Panc1 (cell line): ENCODE results near the gene ATG4D. TPM values are rescaled to one million over a fixed set of nuclear protein-coding genes. Genes with fewer than 3 reads are reported as not detected.

Experiments
- ATAC-seq: fragments of 200-7000 bp; cut with Tn5 transposase; 2 replicates; pipeline ENCODE4 v1.9.1; 2020; ENCODE audit warnings: mild to moderate bottlenecking, moderate library complexity
- BruUV-seq: library from RNA; stranded (reverse); fragments of 400-500 nt; replicated peaks from 2 replicates; lab custom pipeline; 2021; lab: Mats Ljungman, UMichigan
- CTCF ChIA-PET: fragments of 300-600 bp; sonication (Branson Sonifier 250); formaldehyde crosslinking; loops from one replicate; lab custom pipeline; 2022; ENCODE audit warnings: antibody characterized with exemption; lab: Charles Lee
- POLR2A ChIA-PET: fragments of 300-600 bp; sonication (Branson Sonifier 250); formaldehyde crosslinking; loops from one replicate; lab custom pipeline; 2022; ENCODE audit warnings: antibody characterized with exemption; lab: Charles Lee
- DNase-seq: peaks from one replicate; pipeline ENCODE4 v3.0.0-alpha.2; 2010; ENCODE audit warnings: low read depth, low spot score
- H3K27ac ChIP-seq: 2 replicates; pipeline ENCODE4 v1.5.1; 2011; ENCODE audit warnings: mild to moderate bottlenecking, low read length, inconsistent platforms
- H3K27me3 ChIP-seq: fragments of 200-500 bp; sonication (Bioruptor generic); 2 replicates; pipeline ENCODE4 v1.6.0; 2014; ENCODE audit warnings: low read length, inconsistent platforms; ENCODE audit not compliant: control insufficient read depth, insufficient read depth
- H3K36me3 ChIP-seq: fragments of 200-500 bp; sonication (Bioruptor generic); 2 replicates; pipeline ENCODE4 v1.5.1; 2014; ENCODE audit warnings: inconsistent platforms, mild to moderate bottlenecking, low read length, moderate library complexity; ENCODE audit not compliant: control insufficient read depth, insufficient read depth
- H3K4me1 ChIP-seq: 2 replicates; pipeline ENCODE4 v1.5.1; 2011; ENCODE audit warnings: inconsistent platforms, mild to moderate bottlenecking, low read length, moderate library complexity; ENCODE audit not compliant: control insufficient read depth, insufficient read depth
- H3K4me3 ChIP-seq, 2 experiments: 2 replicates each; pipeline ENCODE4 v1.5.1; 2011 to 2012; ENCODE audit warnings: low read depth in 2 of 2, low read length in 2 of 2, mild to moderate bottlenecking in 2 of 2, inconsistent platforms in 1 of 2, moderate library complexity in 1 of 2
- H3K9me3 ChIP-seq: fragments of 200-500 bp; sonication (Bioruptor generic); 2 replicates; pipeline ENCODE4 v1.5.1; 2014; ENCODE audit warnings: low read depth, mild to moderate bottlenecking, inconsistent platforms, low read length, moderate library complexity; ENCODE audit not compliant: control insufficient read depth, insufficient read depth
- CTCF ChIP-seq: fragments of 450-650 bp; IDR thresholded peaks from 2 replicates; pipeline ENCODE4 v1.5.1; 2017; ENCODE audit warnings: mild to moderate bottlenecking
- POLR2AphosphoS5 ChIP-seq: IDR thresholded peaks from 2 replicates; pipeline ENCODE4 v1.6.1; 2012; ENCODE audit warnings: mild to moderate bottlenecking, low read depth, low read length, moderate library complexity
- REST ChIP-seq, 2 experiments: IDR thresholded peaks; 2 replicates each; pipeline ENCODE4 v1.6.1; 2011 to 2012; ENCODE audit warnings: low read depth in 2 of 2, control low read depth in 1 of 2, low read length in 1 of 2, mild to moderate bottlenecking in 1 of 2, moderate library complexity in 1 of 2; ENCODE audit not compliant: insufficient read depth in 1 of 2
- SIN3A ChIP-seq: IDR thresholded peaks from 2 replicates; pipeline ENCODE4 v1.6.1; 2012; ENCODE audit warnings: low read depth, mild to moderate bottlenecking, low read length, moderate library complexity, borderline replicate concordance; ENCODE audit not compliant: insufficient read depth
- TCF7L2 ChIP-seq: IDR thresholded peaks from 2 replicates; pipeline ENCODE4 v1.6.1; 2011; ENCODE audit warnings: mild to moderate bottlenecking, low read depth, low read length, inconsistent platforms
- in situ Hi-C: cut with HindIII; loops from 2 replicates; pipeline ENCODE4 v1.10.0; 2016; ENCODE audit warnings: low sequenced_read_pairs, low pct_unique_long_range_greater_than_20kb
- intact Hi-C: fragments of 100-400 bp; cut with micrococcal nuclease; formaldehyde crosslinking; loops from one replicate; pipeline ENCODE4 v1.10.0; 2022; ENCODE audit not compliant: unreplicated experiment
- total RNA-seq: library from RNA; stranded (reverse); gene quantifications from one replicate; pipeline ENCODE4 v1.2.1, GENCODE V29; 2021; ENCODE audit not compliant: unreplicated experiment

The ATG4D gene
- total RNA-seq, 1 experiment from 2014 or later: 28.0 TPM

DNA sequence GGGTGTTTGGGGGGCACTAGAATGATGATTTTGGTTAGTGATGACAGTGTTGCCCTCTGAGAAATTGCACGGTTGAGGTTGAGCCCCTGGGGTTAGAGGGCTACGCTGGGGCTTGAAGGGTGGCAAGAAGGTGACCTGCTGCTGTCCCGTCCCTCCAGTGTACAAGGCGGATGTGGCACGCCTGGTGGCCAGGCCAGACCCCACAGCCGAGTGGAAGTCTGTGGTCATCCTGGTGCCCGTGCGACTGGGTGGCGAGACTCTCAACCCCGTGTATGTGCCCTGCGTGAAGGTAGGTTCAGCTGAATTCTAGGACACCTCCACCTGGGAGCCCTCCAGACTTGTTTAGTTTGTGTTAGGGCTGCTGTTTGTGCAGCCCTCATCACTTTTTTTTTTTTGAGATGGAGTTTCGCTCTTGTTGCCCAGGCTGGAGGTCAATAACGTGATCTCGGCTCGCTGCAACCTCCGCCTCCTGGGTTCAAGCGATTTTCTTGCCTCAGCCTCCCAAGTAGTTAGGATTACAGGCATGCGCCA lies 5.1 kb downstream of the ATG4D start:
- CTCF ChIA-PET: no interaction called here
- intact Hi-C loops: no loop called here

GRCh38 chr19:10549733-10550132 lies 6.0 kb downstream of the ATG4D start:
- ChIA-PET POLR2A (no interaction called here), CTCF (no interaction called here)
- no peaks in the 10 kb centered on the region for H3K9me3 ChIP-seq
- no peaks in the 10 kb centered on the region for H3K36me3 ChIP-seq
- DNase-seq (no peak), ATAC-seq (no peak)
- TF ChIP-seq CTCF: no peak
- TF ChIP-seq SIN3A: no peak
- no peak for TF ChIP-seq POLR2AphosphoS5
- no peak for TF ChIP-seq REST (IDR thresholded peaks at IDR 0.05; ENCODE audit: insufficient read depth in 1 of 2, low read depth in 2 of 2, low read length in 1 of 2)
- TF ChIP-seq TCF7L2: no peak
- in situ Hi-C loops (no loop called here), intact Hi-C loops (no loop called here)
- H3K27me3 ChIP-seq: no peaks in the 10 kb centered on the region
- no peak overlapping the region for H3K4me3 ChIP-seq
- H3K4me1 ChIP-seq: no peaks in the 10 kb centered on the region
- no TSS peak for BruUV-seq
- no peak overlapping the region for H3K27ac ChIP-seq

More for the DNA sequence above, 5.1 kb downstream of the ATG4D start:
- H3K9me3 ChIP-seq: no peaks in the 10 kb centered on the region
- H3K27me3 ChIP-seq: no peaks in the 10 kb centered on the region
- no peaks in the 10 kb centered on the region; the same call in 1 of the 2 replicates for H3K36me3 ChIP-seq
- H3K27ac ChIP-seq: no peak overlapping the region
- no TSS peak for BruUV-seq
- no peak overlapping the region for H3K4me3 ChIP-seq
- DNase-seq (no peak), ATAC-seq (no peak)
- no peaks in the 10 kb centered on the region for H3K4me1 ChIP-seq
- POLR2A ChIA-PET: interaction anchor here (0.6 kb wide), 1 partner anchor 56 kb away, joined by 3 read pairs; no protein-coding TSS in a partner anchor
- TF ChIP-seq SIN3A (no peak), CTCF (no peak), REST (IDR thresholded peaks at IDR 0.05; ENCODE audit: insufficient read depth in 1 of 2, low read depth in 2 of 2, low read length in 1 of 2) (no peak), TCF7L2 (no peak), POLR2AphosphoS5 (no peak)
- in situ Hi-C loops: no loop called here
